Ramos (cell line): ENCODE data around the gene BTBD1.

Source experiments
- in situ Hi-C: fragments of 300-500 bp; cut with MboI; formaldehyde crosslinking; loops from one replicate; pipeline ENCODE4 v1.14.3; 2022; ENCODE audit warnings: low sequenced_read_pairs; ENCODE audit not compliant: unreplicated experiment

BTBD1 gene

DNA sequence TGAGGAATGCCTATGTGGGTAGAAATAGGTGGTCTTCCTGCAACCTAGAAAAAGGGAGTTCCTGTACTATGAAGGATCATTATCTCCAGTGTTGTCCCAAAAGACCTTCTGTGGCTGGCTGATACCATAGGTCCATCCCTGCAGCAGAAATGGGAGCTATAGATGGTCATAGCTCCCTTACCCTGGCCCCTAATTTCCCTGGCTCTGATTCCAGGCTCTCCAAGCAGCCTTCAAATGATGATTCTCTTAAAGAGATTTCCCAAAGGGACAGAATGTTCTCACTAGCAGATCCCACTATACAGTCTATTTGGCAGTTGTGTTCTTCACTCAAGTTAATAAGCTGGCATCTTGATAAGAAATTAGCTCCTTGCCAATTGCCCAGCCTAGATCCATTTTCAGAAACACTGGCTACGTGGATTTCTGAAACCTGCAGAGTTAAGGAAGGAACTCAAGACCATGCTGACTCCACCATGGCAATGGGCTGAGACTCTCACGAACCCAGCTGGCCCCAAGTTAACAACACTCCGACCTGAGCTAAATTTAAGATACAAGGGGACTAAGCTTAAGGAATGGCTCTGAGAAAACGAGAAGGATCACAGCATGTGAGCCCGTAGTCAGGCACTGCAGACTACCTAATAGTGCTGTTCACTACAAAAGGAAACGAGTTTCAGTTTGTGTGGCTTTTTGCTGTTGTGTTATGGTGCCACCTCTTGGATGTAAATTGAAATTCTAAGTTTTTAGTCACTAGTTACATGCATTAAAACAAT is 67.0 kb downstream of the BTBD1 start:
- in situ Hi-C loops, result loop anchor here (10.0 kb wide), 2 partner anchors 145 to 465 kb away; no protein-coding TSS in a partner anchor

DNA sequence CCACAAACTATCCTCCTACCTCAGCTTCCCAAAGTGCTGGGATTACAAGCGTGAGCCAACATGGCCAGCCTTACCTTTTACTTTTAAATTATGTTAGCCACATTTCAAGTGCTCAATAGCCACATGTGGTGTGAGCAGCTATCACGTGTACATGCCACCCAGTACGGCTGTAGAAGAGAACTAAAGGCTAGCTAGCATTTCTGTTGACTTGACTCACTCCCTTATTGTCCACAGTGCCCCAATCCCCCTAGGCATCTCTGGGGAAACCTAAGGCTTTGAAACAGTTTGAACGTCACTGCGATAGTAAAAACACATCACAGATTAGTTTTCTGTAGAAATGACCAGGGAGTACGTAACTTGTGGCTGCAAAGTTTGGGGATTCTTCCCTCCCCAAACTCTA is 67.6 kb downstream of the BTBD1 start:
- in situ Hi-C loops, result no loop called here

DNA sequence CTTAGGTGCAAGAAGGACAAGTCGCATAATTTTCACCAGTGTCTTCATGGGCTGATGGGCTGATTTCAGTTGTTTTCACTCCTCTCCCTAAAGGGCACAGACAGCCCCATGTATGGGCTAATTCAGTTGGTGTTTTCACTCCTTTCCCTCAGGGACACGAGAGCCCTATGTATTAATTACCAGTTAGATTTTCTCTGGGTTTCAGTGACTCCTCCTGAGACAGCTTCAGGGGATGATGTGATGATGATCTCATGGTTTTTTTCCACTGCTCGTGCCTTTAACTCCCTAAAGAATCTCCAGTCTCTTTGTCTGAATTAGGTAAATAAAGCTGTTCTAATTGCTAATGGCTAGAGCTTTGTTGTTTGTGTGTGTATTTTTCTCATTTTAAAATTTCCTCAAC is 71.1 kb downstream of the BTBD1 start:
- in situ Hi-C loops, result no loop called here

DNA sequence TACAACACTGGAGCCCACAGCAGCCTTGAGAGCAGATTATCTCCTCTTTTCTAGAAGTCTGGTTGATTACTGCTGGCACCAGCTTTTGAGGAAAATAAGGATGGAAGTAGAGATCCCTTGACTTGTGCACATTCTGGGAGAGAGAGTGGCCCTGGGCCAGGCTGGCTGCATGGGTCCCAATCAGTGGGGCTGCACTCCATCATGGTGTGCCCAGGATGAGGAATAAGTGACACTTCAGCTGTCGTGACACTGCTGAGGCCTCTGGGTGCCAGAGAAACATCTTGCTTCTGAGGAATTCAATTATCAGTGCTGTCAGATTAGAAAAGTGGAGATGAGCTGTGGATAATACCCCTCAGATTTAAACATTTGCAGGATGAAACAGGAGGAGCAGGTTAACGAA is 72.0 kb downstream of the BTBD1 start:
- in situ Hi-C loops, result no loop called here

DNA sequence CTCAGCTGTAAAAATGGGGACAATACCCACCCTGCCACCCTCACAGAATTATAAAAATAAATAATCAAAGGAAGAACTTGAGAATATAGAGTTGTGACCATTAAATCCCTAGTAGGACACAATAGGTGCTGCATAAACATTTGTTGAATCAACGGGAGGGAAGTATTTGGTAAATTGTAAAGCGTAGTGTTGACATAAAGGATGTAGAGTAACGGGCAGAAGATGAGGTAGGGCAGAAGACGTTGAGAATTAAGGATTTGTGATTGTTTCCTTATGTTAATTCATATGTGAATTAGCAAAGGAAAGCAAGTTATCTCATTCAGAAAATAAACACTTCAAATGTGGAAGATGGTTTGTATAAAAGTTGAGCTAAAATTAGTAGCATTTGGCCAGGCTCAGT is 73.9 kb downstream of the BTBD1 start:
- in situ Hi-C loops, result no loop called here

DNA sequence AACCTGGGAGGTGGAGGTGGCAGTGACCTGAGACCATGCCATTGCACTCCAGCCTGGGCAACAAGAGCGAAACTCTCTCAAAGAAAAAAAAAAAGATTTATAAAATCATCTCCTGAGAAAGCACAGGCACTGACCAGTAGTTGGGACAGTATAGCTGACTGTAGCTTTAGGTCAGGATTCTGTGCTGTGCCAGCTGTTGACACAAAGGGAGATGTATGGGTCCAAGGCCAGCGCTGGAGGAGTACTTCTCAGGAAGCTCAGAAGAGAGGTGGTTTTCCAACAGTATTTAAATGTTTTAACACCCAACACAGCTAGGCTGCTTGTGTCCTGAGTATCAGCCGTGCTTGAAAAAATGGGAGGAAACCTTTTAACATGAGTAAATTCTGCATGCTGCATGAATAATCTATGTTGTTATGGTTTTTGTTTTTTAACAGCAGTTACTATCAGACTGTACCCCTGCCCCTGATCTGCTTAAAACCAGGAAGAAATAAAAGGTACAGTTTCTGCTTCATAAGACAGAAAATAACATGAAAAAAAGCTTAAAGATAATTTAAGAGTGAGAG is 74.5 kb downstream of the BTBD1 start:
- in situ Hi-C loops, result no loop called here

DNA sequence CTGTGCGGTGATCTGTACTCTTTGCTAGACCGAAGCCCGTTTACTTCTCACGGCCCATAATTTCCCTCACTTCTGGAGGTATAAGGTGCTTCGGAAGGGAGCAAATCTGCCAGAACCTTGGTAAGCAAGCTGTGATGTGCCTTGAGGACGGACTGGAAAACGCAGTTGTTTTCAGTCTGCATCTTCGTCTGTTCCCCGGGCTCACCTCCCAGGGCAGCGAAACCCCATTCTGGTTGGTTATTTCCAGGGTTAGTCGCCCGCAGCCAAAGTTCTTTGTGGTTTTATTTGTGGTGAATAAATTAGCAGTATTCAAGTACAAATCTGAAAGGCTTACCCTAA is 80.6 kb downstream of the BTBD1 start:
- in situ Hi-C loops, result no loop called here

DNA sequence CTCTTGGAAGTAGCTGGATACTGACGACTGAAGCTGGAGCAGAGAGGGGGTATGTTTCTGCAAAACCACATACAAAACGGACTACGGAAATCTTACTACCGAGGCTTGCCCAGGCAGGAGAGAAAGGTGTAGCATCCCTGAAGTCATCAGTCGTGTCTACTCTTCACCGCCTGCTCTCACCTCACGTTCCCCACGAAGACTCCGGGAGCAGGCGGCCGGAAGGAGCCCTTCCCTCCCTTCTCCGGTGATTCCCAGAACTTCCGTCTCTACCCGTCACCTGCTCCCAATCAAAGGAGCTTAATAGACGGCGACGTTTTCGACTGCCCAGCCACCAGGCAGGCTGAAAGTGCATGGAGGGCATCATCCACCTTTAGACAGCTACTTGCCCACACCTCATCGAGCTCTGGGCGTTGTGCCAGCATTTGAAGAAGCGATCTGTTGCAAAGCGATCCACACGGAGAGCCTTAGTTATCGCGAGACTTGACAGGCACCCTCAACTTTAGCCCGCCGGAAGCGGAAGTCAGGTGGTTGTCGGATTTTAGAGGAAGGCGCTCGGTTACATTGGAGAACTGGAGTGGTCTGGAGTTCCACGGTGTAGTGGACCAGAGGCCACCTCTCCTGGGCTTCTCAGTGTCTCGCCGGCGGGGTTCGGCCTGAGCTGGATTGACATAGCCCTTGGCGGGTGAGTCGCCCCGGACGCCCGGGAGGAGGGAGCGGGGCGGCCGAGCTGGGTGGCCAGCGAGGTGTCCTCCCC is 81.2 kb downstream of the BTBD1 start, which contains the start of gene RAMAC:
RAMAC (plus strand) TSS at position 523 of the 754 bp plus-strand sequence. CDS start 2,809 bp downstream, outside the sequence.
- in situ Hi-C loops, result no loop called here

DNA sequence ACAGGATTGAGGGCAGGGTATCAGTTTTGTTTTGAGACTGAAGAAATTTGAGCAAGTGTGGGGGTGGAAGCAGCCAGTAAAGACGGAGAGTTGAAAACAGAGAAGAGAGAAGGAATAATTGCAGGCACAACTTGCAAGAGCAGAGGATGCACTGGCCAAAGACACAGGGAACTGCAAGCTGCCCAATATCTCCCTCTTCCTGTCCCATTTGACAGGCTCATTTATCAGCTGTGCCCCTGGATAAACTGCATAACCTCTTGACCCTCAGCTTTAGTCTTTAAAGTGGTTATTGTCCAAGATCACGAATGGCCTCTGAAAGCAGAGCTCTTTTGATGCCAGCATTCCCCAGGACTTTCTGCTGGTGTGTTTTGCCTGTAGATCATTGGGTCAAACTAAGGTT is 86.1 kb downstream of the BTBD1 start:
- in situ Hi-C loops, result no loop called here

DNA sequence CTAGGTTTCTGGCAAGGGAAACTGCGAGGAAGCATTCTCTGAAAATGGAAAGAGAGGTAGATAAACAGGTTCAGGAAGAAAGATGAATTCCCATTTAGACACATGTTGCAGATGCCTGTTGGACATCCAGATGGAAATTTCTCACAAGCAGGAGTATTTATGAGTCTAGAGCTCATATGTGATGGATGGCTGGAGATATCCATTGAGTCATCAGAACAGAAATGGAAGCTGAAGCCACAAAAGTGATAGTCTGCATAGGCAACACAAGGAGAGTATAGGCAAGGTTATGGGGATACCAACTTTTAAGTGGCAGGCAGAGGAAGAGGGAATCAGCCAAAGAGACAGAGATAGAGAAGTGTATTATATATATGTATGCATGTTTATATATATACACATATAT is 87.3 kb downstream of the BTBD1 start:
- in situ Hi-C loops, result no loop called here

DNA sequence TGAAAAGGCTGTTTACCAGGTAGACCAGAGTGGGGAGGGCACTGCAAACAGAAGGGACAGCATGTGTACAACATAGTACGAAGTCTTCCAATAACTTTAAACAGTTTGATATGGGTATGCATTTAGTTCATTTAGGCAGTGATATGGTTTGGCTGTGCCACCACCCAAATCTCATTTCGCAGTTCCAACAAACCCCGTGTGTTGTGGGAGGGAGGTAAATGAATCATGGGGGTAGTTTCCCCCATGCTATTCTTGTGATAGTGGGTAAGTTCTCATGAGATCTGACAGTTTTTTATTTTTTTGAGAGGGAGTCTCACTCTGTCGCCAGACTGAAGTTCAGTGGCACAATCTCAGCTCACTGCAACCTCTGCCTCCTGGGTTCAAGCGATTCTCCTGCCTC is 88.6 kb downstream of the BTBD1 start:
- in situ Hi-C loops, result no loop called here

DNA sequence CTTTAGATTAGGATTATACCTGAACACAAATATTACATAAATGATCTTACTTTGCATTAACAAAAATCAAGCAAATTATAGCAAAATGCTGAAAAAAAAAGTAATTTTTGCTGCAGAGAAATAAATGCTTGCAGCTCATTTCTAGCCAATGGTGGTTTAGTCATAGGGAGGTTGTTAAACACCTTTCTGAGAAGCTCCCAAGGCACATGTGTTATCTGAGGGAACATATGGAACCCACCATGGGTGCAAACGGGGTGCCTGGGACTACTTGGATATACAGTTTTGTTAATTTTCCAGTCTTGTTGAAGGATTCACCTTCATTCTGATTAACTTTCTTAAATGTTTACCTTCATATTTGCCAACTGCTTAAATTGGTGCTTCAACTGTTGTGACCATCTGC is 90.0 kb downstream of the BTBD1 start:
- in situ Hi-C loops, result no loop called here

DNA sequence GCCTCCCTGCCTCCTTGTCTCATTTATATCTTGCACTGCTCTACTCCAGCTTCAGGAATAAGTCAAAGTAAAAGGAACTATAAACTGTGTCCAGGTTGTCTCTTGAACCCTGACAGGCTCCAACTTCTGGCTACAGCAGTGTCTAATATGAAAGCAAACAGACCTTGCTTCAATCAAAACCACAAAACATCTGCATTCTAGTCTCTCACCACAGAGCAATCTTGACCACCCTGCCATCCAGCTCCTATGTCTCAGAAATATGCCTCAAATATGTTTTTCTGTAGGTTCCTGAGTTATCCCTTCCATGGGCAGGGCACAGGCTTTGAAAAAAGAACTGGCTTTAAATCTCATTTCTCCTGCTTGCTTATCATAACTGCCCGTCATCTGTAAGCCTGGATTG is 94.1 kb downstream of the BTBD1 start:
- in situ Hi-C loops, result no loop called here

DNA sequence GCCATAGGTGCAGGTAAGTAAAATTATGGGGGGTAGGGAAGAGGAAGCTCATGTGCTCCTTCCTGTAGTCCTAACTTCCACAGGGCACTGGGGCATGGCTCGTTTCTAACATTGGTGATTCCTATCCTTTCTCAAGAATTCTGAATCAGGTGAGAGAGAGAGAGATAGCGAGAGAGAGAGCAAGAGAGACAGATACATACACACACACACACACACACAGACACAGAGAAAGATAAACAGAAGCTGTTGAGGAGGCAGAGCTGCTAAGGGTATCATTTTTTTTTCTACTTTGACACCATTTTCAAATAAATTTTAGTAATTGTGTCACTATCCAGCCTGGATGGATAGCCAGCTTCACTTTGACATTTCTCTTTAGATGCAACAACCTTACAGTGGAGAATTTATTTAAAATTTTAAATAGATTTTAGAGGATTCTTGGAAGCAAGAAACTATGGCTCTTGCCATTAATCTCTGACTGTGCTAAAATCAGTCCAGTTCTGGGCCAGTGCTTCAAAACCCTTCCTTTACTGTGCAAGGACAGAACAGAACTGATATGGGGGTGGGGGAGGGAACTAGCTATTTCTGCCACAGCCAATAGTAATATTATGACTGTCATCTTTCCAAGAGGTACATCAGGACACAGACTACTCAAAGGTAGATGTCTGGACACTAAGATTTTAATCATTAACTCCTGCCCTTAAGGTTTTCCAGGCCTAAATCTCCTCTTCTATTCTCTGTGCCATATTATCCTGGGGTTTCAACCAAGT is 95.7 kb downstream of the BTBD1 start:
- in situ Hi-C loops, result no loop called here

DNA sequence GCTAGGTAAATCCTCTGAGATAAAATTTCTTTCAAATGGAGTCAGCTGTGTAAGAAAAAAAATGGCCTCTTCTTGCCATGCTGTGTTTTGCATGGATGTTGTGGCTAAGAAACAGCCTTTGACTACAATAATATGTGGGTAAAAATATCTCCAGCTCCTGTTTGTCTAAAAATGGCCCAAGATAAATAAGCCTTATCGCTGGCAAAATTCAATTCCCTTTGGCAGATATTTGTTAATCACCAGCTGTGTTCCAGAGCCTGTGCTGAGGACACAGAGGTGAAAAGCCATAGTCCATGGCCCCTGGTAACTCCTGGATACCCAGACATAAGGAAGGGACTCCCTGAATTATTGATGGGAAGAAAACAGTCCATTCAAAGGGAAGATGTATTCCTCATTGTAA is 96.4 kb downstream of the BTBD1 start:
- in situ Hi-C loops, result no loop called here

DNA sequence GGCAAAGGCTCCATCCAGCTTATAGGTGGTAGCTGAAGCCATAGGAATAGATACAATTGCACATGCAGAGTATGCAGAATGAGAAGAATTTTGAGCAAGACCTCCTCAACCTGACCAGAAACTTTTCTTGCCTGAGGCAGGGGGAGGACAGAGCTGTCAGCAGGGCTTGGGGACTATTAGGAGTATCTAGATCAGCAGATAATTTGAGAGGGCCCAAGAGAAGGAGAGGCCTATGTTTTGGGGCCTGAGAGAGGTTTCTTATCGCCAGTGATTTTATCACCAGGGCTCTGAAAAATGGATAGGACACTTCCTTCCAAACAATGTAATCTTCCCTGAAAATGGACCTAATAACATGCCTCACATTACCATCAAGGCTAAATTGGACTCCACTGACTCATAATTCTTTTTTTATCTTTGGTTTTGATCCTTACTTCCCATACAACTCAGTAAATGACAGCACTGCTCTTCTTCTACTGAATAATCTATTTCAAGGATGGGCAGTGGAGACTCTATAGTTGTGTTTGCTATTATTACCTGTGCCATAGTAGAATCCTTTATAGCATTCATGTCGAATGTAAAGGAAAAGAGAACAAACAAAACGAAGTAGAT is 96.9 kb downstream of the BTBD1 start:
- in situ Hi-C loops, result no loop called here

DNA sequence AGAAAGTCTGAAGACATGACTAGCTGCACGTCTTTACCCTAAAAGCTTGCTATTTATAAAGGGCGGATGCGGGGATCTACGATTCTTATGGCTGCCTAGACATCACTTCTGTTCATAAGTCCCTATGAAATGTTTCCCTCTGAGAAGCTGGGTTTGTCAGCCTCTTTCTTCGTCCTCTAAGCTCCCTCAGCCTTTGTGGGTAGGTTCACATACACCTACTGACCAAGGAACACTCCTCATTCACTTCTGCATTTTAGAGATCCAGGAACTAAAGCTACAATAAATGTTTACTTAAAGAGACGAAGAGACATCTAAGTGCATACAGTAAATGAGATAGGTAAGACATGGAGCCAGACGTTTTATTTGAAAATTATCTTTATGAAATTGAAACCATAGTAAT is 97.7 kb downstream of the BTBD1 start:
- in situ Hi-C loops, result no loop called here

DNA sequence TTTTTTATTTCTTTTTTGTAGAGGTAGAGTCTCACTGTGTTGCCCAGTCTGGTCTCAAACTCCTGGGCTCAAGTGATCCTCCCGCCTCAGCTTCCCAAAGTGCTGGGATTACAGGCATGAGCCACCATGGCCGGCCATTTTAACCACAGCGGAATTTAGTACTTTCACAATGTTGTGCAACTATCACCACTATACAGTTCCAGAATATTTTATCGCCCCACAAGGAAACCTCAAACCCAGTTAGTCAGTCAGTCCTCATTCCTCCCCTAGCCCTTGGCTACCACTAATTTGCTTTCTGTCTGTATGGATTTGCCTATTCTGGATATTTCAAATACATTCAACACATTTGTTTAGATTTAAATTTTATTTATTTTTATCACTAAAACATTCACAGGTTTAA is 99.0 kb downstream of the BTBD1 start:
- in situ Hi-C loops, result no loop called here

DNA sequence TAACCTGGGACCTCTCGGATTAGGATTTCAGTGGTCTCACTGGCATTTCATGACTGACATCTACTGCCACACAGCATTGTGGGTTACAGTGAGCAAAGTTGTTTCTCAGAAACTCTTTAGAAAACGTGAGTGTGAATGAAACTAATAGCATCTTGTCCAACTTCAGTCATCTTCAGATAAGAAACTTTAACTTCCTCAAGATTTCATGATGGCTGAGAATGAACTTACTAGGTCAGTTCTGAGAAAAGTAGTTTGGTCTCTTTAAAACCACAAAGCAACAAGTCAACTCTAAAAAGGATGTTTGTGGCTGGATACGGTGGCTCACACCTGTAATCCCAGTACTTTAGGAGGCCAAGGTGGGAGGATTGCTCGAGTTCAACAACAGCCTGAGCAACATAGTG is 100.4 kb downstream of the BTBD1 start:
- in situ Hi-C loops, result no loop called here
